ENCODE measurements around the gene CAND2. TPM values are rescaled to one million over a fixed set of nuclear protein-coding genes. Genes with fewer than 3 reads are reported as not detected.
A peak's percentile ranks its signal among the peaks of the same experiment; 100 is the strongest.

The CAND2 gene
- polyA plus RNA-seq, 1 donor, result 59.0 TPM

DNA sequence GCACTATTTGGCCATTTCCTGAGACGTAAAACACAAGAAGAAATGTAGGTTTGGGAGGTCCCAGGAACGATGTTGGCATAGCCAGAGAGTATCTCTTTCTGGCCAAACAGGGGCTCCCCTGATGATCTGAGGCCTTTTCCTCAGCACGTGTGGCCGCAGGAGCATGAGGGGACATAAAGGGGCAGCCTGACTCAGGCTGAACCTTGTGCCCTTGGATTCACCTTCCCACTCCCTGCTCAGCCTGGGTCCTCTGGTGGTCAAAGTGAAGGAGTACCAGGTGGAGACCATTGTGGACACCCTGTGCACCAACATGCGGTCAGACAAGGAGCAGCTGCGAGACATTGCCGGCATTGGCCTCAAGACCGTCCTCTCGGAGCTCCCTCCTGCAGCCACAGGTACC is 10.6 kb downstream of the CAND2 start:
- DNase-seq (ENCODE audit: low read depth), result no peak

DNA sequence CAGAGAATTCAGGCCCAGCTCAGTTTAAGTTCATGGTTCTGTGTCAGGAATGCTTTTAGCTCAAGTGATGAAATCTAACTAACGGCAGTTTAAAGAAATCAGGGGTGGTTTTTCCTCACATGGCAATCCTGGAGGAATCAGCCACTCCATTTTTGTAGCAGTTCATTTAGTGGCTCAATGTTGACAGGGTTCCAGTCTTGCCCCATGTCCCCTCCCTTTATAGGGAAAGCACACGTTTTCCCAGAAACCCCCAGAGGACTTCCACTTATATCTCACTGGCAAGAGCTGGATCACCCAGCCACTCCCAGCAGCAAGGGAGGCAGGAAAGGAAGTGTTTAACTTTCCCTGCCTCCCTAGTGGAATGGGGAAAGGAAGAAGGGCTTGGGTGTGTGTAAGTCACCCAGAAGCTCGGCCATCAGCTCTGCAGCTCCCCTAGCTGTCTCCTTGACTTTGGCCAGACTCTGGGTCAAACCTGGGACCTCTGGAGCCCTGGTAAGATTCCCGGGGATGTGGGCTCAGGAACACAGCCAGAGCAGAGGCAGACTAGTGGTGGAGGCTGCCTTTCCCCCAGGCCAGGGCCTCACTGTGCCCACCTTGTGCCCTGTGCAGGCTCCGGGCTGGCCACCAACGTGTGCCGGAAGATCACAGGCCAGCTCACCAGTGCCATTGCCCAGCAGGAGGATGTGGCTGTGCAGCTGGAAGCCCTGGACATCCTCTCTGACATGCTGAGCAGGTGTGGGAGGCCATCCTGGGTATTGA is 11.3 kb downstream of the CAND2 start:
- DNase-seq (ENCODE audit: low read depth), result no peak

DNA sequence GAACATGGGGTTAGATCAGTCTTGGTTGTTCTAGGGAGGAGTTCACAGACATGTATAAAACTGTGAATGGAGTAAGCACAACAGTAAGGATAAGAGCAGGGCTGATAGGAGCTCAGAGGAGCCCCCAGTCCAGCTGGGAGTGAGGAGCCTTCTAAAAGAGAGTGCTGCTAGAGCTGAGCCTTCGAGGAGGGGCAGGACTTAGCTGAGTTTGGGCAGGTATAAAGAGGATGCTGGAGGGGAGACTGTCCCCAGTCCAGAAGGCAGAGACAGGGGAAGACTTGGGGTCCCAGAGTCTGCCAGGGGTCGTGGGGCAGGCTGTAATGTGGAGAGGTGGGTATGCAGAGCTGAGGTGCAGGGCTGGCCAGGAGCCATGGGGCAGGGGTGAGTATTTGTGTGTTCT is 12.1 kb downstream of the CAND2 start:
- no peak for DNase-seq (ENCODE audit: low read depth)

DNA sequence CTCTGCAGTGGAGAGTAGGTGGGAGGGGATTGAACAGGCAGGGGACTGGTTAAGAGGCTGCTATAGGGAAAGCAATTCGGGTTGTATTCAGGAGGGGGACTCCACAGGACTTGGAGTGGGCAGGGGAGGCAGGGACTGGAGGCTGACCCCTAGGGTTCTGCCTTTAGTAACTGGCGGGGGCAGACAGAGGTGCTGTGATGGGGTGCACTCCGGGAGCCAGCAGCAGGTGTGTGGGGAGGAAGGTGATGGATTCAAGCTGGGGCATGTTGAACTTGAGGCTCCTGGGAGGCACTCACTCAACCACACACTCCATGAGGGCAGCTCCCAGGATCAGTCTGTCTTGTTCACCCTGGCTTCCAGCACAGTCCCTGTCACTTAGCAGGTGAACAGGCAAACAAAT is 12.5 kb downstream of the CAND2 start:
- no peak for DNase-seq (ENCODE audit: low read depth)

DNA sequence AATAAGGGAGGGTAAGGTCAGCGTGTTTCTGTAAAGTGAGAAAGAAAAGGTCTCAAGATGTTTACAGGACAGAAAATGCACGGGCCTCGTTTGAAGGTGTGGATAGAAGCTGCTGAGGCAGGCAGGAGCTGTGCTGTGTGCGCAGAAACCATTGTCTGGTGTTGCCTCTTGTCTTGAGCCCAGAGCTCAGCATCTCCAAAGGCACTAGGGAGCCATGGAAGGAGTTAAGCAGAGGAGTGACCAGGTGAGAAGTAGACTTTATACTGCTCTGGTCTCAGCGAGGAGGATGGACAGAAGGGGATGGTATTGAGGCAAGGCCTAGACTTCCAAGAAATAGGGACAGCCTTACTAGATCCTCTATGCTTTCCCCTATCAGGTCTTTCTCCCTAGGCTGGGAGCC is 13.0 kb downstream of the CAND2 start:
- no peak for DNase-seq (ENCODE audit: low read depth)

DNA sequence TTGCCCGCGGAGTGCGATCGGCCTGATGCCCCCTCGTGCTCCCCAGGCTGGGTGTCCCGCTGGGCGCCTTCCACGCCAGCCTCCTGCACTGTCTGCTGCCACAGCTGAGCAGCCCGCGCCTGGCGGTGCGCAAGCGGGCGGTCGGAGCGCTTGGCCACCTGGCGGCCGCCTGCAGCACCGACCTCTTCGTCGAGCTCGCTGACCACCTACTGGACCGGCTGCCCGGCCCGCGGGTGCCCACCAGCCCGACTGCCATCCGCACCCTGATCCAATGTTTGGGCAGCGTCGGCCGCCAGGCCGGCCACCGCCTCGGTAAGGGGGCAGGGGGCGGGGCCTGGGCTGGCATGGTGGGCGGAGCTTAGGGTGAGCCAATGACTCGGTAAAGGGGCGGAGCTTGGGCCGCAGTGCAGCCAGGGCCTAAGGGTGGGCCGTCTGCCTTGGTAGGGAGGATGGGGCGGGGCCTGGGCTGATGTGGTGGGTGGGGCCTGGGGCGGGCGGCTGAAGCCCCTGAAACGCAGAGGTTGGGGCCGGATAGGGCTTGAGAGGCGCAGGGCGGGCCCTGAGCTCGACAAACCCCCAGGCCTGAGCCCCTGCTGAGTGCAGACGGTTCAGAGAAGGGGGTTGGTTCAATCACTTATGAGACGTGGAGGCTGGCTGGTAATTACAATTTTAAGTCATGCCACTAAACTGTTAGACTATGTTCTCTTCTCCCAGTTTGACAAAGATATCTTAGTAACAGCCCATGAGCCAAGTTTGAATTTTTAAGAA is 13.7 kb downstream of the CAND2 start:
- peak; percentile 67 for DNase-seq (ENCODE audit: low read depth)

DNA sequence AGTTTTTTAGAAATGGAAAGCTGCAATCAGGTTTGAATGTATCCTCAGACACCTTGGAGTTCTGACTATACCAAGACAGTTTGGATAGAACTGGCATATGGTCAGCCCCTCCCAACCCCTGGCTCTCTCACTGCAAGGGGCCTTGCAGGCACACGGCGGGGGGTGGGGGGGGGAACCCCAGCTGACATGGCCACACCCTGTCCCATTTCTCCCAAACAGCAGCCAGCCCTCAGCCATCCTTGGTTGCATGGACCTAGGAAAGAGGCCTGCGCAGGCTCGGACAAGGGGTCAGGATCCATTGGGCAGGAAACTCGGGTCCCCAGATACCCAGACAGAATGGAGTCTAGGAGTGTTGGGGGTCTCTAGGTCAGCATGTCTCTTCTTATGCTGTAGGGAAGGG is 14.5 kb downstream of the CAND2 start:
- no peak for DNase-seq (ENCODE audit: low read depth)

DNA sequence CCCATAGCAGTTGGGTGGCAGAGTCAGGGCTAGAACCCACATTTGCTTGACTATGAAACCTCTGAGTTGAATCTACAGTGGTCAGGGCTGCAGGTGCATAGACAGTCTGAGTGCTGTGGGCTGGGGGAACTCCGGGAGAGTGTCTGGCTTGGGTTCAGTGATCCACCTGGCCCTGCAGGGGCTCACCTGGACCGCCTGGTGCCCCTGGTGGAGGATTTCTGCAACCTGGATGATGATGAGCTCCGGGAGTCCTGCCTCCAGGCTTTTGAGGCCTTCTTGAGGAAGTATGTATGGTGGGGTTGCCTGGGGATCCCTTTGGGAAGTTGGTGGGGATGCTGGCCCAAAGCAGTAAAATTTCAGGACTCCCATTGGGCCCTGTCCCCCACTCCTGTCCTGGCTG is 16.3 kb downstream of the CAND2 start:
- no peak for DNase-seq (ENCODE audit: low read depth)

DNA sequence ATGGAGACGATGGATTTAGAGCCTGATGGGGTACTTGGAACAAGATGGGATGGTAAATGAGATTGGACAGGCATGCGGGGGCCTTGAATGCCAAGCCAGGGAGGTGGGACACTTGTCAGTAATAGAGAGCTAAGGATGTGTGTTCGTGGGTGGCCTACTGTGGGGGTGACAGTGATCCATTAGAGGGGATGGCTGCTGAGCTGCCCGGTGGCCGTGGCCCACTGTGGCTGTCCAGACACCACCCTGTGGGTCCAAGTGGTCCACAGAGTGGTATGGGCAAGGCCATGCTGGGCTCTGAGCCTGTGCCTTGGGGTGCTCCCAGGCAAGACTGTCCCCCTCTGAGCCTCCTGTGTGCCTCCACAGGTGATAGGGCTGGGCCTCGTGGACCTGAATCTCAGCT is 17.5 kb downstream of the CAND2 start:
- no peak for DNase-seq (ENCODE audit: low read depth)

DNA sequence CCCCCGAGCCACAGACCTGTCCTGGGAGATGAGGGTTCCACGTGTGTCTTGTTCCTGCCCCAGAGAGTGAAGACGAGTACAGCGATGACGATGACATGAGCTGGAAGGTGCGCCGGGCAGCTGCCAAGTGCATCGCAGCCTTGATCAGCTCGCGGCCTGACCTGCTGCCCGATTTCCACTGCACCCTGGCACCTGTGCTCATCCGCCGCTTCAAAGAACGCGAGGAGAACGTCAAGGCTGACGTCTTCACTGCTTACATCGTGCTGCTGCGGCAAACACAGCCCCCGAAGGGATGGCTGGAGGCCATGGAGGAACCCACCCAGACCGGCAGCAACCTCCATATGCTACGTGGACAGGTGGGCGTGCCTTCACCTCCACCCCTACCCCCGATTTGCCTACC is 18.6 kb downstream of the CAND2 start:
- DNase-seq (ENCODE audit: low read depth), result no peak

DNA sequence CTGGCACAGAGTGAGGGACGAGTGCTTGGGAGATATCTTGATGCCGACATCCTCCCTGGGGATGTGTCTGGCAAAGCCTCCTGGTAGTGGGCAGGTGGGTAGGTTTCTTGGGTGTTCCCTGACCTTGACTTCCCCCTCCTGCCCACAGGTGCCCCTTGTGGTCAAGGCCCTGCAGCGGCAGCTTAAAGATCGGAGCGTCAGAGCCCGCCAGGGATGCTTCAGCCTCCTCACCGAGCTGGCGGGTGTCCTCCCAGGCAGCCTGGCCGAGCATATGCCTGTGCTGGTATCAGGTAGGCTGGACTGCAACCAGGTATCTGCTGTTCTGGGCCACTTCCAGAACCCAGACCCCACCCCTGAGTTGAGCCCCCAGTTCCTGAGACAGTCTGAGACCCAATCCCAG is 19.2 kb downstream of the CAND2 start:
- no peak for DNase-seq (ENCODE audit: low read depth)

DNA sequence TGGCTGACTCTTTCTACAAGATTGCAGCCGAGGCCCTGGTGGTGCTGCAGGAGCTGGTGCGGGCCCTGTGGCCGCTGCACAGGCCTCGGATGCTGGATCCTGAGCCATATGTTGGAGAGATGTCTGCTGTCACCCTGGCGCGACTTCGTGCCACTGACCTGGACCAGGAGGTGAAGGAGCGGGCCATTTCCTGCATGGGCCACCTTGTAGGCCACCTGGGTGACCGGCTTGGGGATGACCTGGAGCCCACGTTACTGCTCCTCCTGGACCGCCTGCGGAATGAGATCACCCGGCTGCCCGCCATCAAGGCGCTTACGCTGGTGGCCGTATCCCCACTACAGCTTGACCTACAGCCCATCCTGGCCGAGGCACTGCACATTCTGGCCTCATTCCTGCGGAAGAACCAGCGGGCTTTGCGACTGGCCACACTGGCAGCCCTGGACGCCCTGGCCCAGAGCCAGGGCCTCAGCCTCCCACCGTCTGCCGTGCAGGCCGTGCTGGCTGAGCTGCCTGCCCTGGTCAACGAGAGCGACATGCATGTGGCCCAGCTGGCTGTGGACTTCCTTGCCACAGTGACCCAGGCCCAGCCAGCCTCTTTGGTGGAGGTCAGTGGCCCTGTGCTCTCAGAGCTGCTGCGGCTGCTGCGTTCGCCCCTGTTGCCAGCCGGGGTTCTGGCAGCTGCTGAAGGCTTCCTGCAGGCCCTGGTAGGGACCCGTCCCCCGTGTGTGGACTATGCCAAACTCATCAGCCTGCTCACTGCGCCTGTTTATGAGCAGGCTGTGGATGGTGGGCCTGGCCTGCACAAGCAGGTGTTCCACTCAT is 20.3 kb downstream of the CAND2 start:
- DNase-seq (ENCODE audit: low read depth), result no peak

DNA sequence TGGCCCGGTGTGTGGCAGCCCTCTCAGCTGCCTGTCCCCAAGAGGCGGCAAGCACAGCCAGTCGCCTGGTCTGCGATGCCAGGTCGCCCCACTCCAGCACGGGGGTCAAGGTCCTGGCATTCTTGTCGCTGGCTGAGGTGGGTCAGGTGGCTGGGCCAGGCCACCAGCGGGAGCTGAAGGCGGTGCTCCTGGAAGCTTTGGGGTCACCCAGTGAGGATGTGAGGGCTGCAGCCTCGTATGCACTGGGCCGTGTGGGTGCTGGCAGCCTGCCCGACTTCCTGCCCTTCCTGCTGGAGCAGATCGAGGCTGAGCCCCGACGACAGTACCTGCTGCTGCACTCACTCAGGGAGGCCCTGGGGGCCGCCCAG is 20.8 kb downstream of the CAND2 start:
- DNase-seq (ENCODE audit: low read depth), result no peak

DNA sequence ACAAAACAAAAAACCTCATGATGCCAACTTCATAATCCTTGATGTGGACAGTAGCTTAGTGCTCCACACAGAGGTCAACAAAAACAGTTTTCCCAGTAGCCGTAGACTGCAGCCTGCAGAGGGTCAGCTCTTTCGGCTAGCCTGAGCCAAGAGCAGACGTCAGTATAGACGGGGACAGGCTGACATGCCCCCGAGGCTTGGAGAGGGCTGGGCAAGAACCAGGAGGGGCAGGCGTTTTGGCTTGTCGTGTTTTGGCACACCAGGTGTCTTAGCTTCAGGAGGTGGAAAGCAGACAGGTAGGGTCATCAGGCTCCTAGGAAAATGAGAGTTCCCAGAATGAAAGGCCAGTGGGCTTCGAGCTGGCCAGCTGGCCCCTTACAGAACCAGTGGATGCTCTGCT is 21.8 kb downstream of the CAND2 start:
- DNase-seq (ENCODE audit: low read depth), result no peak

DNA sequence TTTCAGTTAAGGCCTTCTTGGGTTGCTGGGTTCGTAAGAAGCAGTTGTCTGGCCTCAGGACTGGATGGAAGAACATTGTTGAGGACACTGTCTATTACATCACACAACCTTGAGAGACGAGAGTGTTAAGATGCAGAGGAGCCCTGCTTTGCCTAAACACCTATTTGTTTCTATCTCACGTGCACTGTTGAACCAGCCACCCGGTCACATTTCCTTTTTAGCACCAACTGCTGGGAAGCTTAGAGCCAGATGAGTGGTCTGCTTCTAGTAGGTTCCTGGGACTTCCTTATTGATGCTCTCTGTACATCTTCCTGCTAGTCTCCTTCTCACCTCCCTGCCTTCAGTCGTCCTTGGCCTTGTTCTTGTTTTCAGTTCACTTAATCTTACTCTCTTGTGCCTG is 22.3 kb downstream of the CAND2 start:
- no peak for DNase-seq (ENCODE audit: low read depth)

DNA sequence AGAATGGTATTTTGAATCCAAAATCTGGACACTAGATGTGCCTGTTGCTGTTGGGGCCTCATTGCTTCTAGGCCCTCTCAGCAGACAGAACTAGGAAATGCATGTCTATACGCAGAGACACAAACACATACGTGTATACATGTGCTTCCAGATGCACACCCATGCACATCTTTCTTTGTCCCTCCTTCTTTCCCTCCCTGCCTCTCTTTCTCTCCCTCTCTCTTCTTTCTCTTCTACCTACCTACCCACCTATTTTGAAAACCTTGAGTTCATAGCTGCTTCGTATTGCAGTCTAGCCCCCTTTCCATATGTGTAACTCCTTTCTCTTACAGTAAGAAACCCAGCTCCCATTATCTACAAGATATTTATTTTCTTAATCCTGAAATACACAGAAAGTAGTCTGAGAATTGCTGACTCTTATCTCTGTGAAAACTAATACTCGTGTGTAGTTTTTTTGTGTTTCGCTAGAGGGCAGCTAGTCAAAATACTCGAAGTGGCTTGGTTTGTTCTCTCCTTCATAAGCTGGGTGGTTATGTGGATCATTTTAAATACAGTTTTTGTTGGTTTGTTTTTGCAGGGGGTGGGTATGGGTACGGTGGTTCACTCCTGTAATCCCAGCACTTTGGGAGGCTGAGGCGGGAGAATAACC is 26.4 kb downstream of the CAND2 start:
- no peak for DNase-seq (ENCODE audit: low read depth)

DNA sequence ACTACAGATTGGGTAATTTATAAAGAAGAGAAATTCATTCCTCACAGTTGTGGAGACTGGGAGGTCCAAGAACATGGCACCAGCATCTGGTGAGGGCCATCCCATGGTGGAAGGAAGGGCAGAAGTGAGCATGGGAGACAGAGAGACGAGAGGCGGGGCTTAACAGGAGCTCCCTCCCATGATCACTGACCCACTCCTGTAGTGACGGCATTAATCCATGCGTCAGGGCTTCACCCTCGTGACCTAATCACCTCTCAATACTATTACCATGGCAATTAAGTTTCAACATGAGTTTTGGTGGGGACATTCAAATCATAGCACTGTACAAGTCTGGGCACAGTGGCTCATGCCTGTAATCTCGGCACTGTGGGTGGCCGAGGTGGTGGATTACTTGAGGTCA is 27.8 kb downstream of the CAND2 start:
- no peak for DNase-seq (ENCODE audit: low read depth)

DNA sequence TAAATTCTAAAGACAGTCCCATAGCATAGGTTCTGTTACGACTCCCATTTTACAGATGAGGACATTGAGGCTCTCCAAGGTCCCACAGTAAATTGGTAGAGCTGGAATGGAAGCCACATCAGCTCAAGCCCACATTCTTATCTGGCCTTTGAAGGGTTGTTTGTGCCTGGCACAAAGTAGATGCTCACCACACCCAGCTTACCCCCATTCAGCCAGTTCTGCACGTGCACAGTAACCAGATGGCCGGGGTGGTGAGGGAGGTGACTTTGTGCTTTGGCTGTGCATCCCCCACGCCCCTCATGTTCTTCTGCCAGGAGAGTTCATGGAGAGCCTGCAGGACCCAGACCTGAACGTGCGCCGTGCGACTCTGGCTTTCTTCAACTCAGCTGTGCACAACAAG is 28.7 kb downstream of the CAND2 start:
- DNase-seq (ENCODE audit: low read depth), result no peak

DNA sequence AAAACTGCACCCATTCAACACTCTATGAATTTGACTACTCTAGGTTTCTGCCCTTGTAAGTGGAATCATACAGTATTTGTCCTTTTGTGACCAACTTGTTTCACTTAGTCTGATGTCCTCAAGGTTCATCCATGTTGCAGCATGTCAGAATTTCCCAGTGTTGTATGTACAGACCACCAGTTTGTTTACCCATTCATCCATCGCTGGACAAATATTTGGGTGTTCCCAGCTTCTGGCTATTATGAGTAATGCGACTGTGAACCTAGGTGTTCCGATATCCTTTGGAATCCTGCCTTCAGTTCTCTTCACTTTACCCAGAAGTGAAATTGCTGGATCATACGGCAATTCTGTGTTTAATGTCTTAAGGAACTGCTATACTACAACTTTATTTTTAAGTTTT is 32.3 kb downstream of the CAND2 start:
- DNase-seq (ENCODE audit: low read depth), result no peak

DNA sequence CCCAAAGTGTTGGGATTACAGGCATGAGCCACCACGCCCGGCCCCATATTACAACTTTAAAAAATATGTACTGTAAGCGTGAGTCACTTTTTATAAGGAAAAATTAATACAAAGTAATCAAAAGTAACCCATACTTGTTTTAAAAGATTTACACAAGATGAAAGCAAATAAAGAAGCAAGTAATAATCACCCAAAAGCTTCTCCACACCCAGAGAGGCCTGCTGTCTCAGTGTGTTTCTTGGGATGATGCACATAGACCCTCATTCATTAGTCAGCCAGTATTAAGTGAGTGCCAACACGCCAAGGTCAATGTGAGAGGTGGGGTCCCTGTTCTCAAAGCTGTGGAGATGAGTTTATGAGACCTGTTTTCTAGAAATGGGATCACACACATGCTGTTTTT is 32.9 kb downstream of the CAND2 start:
- no peak for DNase-seq (ENCODE audit: low read depth)

DNA sequence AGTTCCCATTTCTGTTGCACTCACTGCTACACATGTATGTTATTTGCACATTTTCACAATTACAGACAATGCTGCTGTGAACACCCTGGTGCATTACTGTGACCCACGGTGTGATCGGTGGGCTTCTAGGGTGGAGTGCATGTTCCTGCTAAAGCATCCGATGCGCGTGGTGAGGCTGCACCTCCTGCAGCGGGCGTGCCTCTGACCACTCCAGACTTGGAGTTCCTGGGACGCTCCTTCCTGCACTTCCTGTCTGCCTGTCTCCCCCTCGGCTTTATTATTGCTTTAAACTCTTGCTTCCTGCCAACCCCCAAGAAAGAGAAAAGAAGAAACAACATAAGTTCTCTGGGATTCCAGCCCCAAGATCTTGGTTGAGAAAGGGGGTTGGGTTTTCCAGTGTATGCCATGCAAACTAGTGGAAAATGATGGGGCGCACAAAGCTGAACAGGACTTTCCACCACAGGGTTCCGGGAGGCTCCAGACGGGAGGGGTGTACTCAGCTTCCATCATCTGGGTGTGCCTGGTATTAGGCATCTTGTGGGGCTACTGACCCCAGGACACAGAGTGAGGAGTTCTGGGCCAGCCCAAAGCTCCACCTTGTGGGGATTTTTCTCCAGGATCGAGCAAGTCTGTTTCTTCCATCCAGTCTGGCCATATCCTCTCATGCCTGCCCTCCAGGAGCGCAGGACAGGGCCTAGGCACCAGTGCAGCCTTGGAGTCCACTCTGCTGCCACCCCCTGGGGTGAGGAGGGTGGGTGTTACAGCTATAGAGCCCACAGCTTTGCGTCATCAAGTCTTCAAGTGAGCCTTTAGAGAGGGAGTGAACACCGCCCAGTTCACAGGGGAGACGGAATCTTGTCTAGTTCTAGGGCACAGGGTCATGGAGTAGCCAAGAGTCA is 33.7 kb downstream of the CAND2 start:
- no peak for DNase-seq (ENCODE audit: low read depth)

All from forelimb muscle (tissue), 1 donor.